ENCODE data around the gene FGGY.
A peak's percentile ranks its signal among the peaks of the same experiment; 100 is the strongest.
"Not testable (repeated sequence)": the region's sequence is repeated elsewhere in the genome, so short reads cannot be mapped to it uniquely, and the experiment has no call there.

Gene FGGY

DNA sequence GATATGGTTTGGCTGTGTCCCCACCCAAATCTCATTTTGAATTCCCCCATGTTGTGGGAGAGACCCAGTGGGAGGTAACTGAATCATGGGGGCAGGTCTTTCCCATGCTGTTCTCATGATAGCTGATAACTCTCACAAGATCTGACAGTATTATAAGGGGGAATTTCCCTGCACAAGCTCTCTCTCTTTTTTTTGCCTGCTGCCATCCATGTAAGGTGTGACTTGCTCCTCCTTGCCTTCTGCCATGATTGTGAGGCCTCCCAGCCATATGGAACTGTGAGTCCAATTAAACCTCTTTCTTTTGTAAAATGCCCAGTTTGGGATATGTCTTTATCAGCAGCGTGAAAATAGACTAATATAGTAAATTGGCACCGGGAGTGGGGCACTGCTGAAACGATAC lies 439.0 kb downstream of the FGGY start:
- not testable (repeated sequence) for H3K27ac ChIP-seq; DNase-seq (ENCODE audit: low read depth, low spot score)

GRCh38 chr1:59736744-59737143 lies 439.9 kb downstream of the FGGY start:
- no peak for DNase-seq (ENCODE audit: low read depth, low spot score)
- H3K27ac ChIP-seq, result no peak overlapping the region

DNA sequence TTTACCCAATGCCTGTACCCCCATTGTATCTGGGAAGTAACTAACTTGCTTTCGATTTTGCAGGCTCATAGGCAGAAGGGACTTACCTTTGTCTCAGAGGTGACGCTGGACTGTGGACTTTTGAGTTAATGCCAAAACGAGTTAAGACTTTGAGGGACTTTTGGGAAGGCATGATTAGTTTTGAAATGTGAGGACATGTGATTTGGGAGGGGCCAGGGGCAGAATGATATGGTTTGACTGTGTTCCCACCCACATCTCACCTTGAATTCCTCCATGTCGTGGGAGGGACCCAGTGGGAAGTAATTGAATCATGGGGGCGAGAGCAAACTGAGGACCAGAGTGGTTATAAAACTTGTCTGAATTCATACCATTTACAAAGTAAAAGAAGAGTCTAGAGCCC lies 440.7 kb downstream of the FGGY start:
- no peak for DNase-seq (ENCODE audit: low read depth, low spot score)
- no peak overlapping the region for H3K27ac ChIP-seq

GRCh38 chr1:59738152-59738551 lies 441.3 kb downstream of the FGGY start:
- no peak for DNase-seq (ENCODE audit: low read depth, low spot score)

GRCh38 chr1:59738591-59739015 lies 441.7 kb downstream of the FGGY start:
- no peak for DNase-seq (ENCODE audit: low read depth, low spot score)
- H3K27ac ChIP-seq, result no peak overlapping the region

More at GRCh38 chr1:59738152-59738551, 441.3 kb downstream of the FGGY start:
- no peak overlapping the region for H3K27ac ChIP-seq

- no peak overlapping the region for H3K27ac ChIP-seq
- no peak for DNase-seq (ENCODE audit: low read depth, low spot score)
These were observed 442.2 kb downstream of the FGGY start for GRCh38 chr1:59739111-59739510.

- DNase-seq (ENCODE audit: low read depth, low spot score), result no peak
- no peak overlapping the region for H3K27ac ChIP-seq
These were observed 445.6 kb downstream of the FGGY start for GRCh38 chr1:59742526-59742925.

DNA sequence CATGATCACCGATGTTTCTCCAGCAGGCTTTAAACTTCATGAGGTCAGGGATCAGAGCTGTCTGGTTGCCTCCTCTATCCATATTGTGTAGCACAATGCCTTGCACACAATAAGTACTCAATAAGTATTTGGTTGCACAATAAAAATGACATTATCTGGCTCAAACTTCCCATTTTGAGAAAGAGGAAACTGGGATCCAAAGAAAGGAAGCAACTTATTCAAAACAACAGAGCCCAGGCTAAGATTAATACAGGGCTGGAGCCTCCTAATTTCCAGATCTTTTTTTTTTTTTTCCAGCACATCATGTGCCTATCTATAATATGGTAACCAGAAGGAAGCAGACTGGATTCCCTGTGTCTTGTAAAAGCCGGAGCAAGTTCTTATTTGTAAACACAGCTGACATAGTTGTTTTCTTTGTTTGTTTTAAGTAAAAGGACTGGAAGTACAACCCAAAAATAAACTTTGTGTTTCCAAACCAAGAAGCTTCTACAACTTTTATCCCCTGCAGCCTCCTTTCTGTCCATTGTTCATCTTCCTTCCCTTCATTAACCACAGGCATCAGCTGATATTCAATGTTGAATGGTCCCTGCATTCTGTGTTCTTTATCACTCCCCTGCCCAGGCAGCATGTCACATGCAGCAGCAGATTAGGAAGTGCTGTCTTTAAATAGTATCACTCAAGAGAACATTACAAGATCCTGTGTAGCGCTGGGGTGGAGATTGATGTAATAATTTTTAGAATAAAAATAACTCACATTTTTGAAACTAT lies 446.6 kb downstream of the FGGY start:
- no peak overlapping the region for H3K27ac ChIP-seq
- no peak for DNase-seq (ENCODE audit: low read depth, low spot score)

GRCh38 chr1:59747420-59748024 lies 450.6 kb downstream of the FGGY start:
- H3K27ac ChIP-seq, result no peak overlapping the region
- no peak for DNase-seq (ENCODE audit: low read depth, low spot score)

DNA sequence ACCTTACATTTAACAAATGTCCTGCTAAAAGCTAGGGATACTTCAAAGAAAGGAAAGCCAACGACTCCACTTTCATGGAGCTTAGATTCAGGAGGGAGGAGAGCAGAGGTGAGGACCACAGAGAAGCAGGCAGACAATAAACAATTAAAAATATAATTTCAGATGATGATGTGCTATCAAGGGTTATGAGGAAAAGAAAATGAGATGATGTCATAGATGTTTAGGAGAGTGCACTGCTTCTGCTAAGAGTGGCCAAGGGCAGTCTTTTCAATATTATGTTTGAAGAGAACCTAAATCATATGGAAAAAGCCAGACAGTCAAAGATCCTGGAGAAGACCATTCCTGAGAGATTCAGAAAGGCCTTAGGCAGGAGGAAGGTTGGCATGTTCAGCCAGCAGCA lies 451.2 kb downstream of the FGGY start:
- DNase-seq (ENCODE audit: low read depth, low spot score), result no peak
- no peak overlapping the region for H3K27ac ChIP-seq

DNA sequence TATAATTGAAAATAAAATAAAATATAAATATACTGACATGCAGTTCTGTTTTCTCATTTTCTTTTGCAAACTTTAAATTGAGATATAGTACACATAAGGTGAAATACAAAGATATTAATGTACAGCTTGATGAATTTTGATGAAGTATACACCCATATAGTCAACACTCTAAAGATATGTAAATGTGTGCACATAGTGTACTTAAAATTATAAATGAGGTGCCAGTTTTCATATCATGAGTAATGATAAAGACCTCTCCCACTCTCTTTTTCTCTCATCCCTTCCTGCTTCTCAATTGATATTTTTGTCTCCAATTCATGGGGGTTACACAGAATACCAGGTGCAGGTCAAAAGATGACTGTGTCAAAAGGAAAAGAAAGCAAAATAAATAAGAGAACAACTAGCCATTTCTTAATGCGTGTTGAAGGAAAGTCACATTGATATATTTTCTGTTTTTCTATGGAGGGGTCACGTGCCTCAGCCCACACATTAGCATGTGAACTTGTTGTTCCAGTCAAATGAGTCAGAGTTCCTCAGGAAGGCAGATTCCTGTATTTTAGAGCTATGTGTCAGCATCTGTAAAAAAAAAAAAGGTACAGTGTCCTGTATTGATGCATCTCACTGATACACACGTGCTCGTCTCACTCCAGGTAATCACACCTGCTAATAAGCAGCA lies 453.6 kb downstream of the FGGY start:
- H3K27ac ChIP-seq, result no peak overlapping the region
- DNase-seq (ENCODE audit: low read depth, low spot score), result peak; percentile 73

- H3K27ac ChIP-seq, result no peak overlapping the region
- no peak for DNase-seq (ENCODE audit: low read depth, low spot score)
These were observed 454.1 kb downstream of the FGGY start for GRCh38 chr1:59751004-59751395.

DNA sequence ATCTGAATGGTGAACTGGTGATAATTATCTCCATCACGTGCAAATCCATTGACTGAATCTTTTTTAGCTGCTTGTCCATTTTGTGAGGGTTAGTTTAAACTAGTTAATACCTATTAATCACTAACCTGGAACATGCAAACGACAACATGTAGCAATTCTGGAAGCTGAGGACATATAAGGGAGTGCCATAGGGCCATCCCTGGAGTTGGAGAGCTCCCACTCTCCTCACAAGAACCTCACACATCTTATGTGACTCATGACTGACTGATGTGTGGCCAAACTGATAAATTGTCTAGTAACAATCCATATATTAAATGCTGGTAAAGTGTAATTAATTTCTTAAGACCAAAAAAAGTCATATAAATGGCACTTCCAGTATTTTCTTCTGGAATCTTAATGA lies 454.9 kb downstream of the FGGY start:
- H3K27ac ChIP-seq, result no peak overlapping the region
- DNase-seq (ENCODE audit: low read depth, low spot score), result no peak

- no peak for DNase-seq (ENCODE audit: low read depth, low spot score)
- H3K27ac ChIP-seq, result no peak overlapping the region
These were observed 455.9 kb downstream of the FGGY start for GRCh38 chr1:59752556-59753414.

GRCh38 chr1:59755069-59755685 lies 458.3 kb downstream of the FGGY start:
- no peak overlapping the region for H3K27ac ChIP-seq
- DNase-seq (ENCODE audit: low read depth, low spot score), result no peak

GRCh38 chr1:59757197-59757747 lies 460.4 kb downstream of the FGGY start:
- no peak for DNase-seq (ENCODE audit: low read depth, low spot score)

DNA sequence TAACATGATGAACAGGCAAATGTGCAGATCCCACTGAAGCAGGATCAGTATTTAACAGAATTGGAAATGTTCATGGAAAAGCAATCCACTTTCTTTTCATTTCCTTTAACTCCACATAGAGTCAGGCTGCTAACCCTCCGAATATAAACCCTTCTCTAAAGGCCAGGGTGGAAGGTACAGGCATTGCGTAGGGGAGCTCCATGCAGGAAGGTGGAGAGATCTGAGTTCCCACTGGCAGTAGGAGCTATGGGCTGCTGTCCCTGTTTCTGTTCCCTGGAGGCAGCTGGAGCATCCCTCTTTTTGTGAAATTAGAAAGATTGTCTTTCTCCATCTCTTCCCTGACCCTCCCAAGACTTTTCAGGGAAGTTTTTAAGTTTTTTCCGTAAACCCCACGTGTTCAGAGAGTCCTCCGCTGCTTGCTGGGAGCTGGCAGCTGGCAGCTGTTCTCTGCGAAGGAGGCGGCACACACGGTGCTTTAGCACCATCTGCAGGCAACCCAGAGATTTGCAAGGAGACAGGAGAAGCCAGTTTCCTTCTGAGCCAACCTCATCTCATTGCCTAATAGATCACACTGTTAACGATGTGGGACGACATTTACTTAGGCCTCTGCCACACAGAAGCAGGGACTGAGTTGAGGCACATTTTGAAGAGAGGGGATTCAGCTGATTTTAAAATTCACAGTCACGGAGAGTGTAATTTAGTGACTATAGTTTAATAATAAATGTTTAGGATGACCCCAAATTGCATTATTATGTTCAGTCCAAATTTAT lies 462.4 kb downstream of the FGGY start:
- H3K27ac ChIP-seq, result no peak overlapping the region
- peak; percentile 20 for DNase-seq (ENCODE audit: low read depth, low spot score)

More at GRCh38 chr1:59757197-59757747, 460.4 kb downstream of the FGGY start:
- no peak overlapping the region for H3K27ac ChIP-seq

- peak; percentile 22 for DNase-seq (ENCODE audit: low read depth, low spot score)
- peak overlapping the region; percentile 25 for H3K27ac ChIP-seq
These were observed 464.5 kb downstream of the FGGY start for GRCh38 chr1:59761443-59761842.

DNA sequence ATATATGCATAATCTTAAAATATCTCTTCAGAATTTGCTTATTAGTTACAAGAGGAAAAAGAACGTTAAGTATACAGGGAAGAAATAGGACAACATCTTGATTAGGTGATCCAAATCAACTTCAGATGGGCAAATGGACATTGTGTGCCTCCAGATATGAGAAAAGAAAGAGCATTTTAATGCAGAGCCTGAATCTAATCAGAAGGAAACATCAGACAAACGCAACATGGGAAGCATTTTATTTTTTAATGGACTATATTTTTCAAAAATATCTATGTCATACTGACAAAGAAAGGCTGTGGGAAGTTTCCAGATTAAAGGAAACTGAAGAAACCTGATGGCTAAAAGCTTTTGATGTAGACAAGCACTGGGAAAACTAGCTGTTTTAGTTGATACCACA lies 466.5 kb downstream of the FGGY start:
- H3K27ac ChIP-seq, result no peak overlapping the region
- DNase-seq (ENCODE audit: low read depth, low spot score), result no peak

Measured in epithelial cell of prostate (primary cell).